H9 (cell line): ENCODE data around the gene F3. TPM values are rescaled to one million over a fixed set of nuclear protein-coding genes. Genes with fewer than 3 reads are reported as not detected.

ENCODE experiments used
- DNase-seq: peaks from one replicate; pipeline ENCODE4 v3.0.0-alpha.2; 2017
- H2AFZ ChIP-seq: one replicate; pipeline ENCODE4 v1.6.1; 2013; ENCODE audit warnings: mild to moderate bottlenecking, low read length, control low read depth, moderate library complexity
- H2AK5ac ChIP-seq: 2 replicates; pipeline ENCODE4 v1.6.1; 2013; ENCODE audit warnings: low read length, control low read depth, mixed read lengths; ENCODE audit not compliant: insufficient read length
- H2BK120ac ChIP-seq: one replicate; pipeline ENCODE4 v1.6.1; 2013; ENCODE audit warnings: low read depth, mild to moderate bottlenecking, low read length, control low read depth, inconsistent platforms; ENCODE audit not compliant: poor library complexity, severe bottlenecking
- H2BK12ac ChIP-seq: 2 replicates; pipeline ENCODE4 v1.6.1; 2013; ENCODE audit warnings: low read length, control low read depth, mixed read lengths, low read depth; ENCODE audit not compliant: insufficient read length
- H2BK15ac ChIP-seq: 2 replicates; pipeline ENCODE4 v1.6.1; 2013; ENCODE audit warnings: low read depth, low read length, control low read depth
- H2BK20ac ChIP-seq: one replicate; pipeline ENCODE4 v1.6.1; 2013; ENCODE audit warnings: low read depth, mild to moderate bottlenecking, low read length, control low read depth, inconsistent platforms; ENCODE audit not compliant: poor library complexity, severe bottlenecking
- H2BK5ac ChIP-seq: 2 replicates; pipeline ENCODE4 v1.6.1; 2013; ENCODE audit warnings: low read length, control low read depth, mixed read lengths; ENCODE audit not compliant: insufficient read length
- H3K14ac ChIP-seq: 2 replicates; pipeline ENCODE4 v1.6.1; 2013; ENCODE audit warnings: low read length, control low read depth; ENCODE audit not compliant: insufficient read depth
- H3K18ac ChIP-seq: 2 replicates; pipeline ENCODE4 v1.6.1; 2013; ENCODE audit warnings: low read depth, mild to moderate bottlenecking, mixed read lengths, low read length, control low read depth; ENCODE audit not compliant: insufficient read length
- H3K23ac ChIP-seq: 2 replicates; pipeline ENCODE4 v1.6.1; 2013; ENCODE audit warnings: low read length, control low read depth, mixed read lengths, low read depth; ENCODE audit not compliant: insufficient read length
- H3K23me2 ChIP-seq: 2 replicates; pipeline ENCODE4 v1.6.1; 2013; ENCODE audit warnings: low read depth, mild to moderate bottlenecking, mixed read lengths, low read length, control low read depth; ENCODE audit not compliant: insufficient read length, poor library complexity, severe bottlenecking
- H3K27ac ChIP-seq: 2 replicates; pipeline ENCODE4 v1.5.1; 2013; ENCODE audit warnings: low read length, control low read depth, mixed read lengths, low read depth; ENCODE audit not compliant: insufficient read length
- H3K27me3 ChIP-seq: 2 replicates; pipeline ENCODE4 v1.6.1; 2013; ENCODE audit warnings: low read length, control low read depth, inconsistent platforms; ENCODE audit not compliant: insufficient read depth
- H3K4ac ChIP-seq: 2 replicates; pipeline ENCODE4 v1.6.1; 2013; ENCODE audit warnings: low read depth, mild to moderate bottlenecking, control low read depth, inconsistent platforms, low read length, moderate library complexity
- H3K4me1 ChIP-seq: 2 replicates; pipeline ENCODE4 v1.6.1; 2013; ENCODE audit warnings: low read length, control low read depth, inconsistent platforms; ENCODE audit not compliant: insufficient read depth
- H3K4me2 ChIP-seq: 2 replicates; pipeline ENCODE4 v1.6.1; 2013; ENCODE audit warnings: low read length, control low read depth, mixed read lengths; ENCODE audit not compliant: insufficient read length, insufficient read depth
- H3K56ac ChIP-seq: 2 replicates; pipeline ENCODE4 v1.6.1; 2013; ENCODE audit warnings: low read depth, mild to moderate bottlenecking, mixed read lengths, low read length, control low read depth; ENCODE audit not compliant: insufficient read length
- H3K79me1 ChIP-seq: 2 replicates; pipeline ENCODE4 v1.6.1; 2013; ENCODE audit warnings: low read depth, mild to moderate bottlenecking, moderate library complexity, low read length, control low read depth, inconsistent platforms; ENCODE audit not compliant: insufficient read depth, poor library complexity, severe bottlenecking
- H3K79me2 ChIP-seq: 2 replicates; pipeline ENCODE4 v1.6.1; 2013; ENCODE audit warnings: low read length, control low read depth, inconsistent platforms; ENCODE audit not compliant: insufficient read depth
- H3K9ac ChIP-seq: 2 replicates; pipeline ENCODE4 v1.6.1; 2013; ENCODE audit warnings: low read length, control low read depth, mixed read lengths; ENCODE audit not compliant: insufficient read length; ENCODE audit errors: extremely low read depth
- H3K9me3 ChIP-seq: one replicate; pipeline ENCODE4 v1.6.1; 2013; ENCODE audit warnings: low read depth, low read length, inconsistent platforms; ENCODE audit not compliant: control insufficient read depth
- H3T11ph ChIP-seq: one replicate; pipeline ENCODE4 v1.6.1; 2013; ENCODE audit warnings: mild to moderate bottlenecking, low read length, control low read depth, inconsistent platforms
- H4K20me1 ChIP-seq: one replicate; pipeline ENCODE4 v1.6.1; 2013; ENCODE audit not compliant: control insufficient read depth, insufficient read length, insufficient read depth
- H4K5ac ChIP-seq: 2 replicates; pipeline ENCODE4 v1.6.1; 2013; ENCODE audit warnings: low read depth, mild to moderate bottlenecking, mixed read lengths, low read length, control low read depth; ENCODE audit not compliant: insufficient read length
- H4K8ac ChIP-seq: replicated peaks from 2 replicates; pipeline ENCODE4 v1.6.1; 2013; ENCODE audit warnings: low read length, control low read depth, mixed read lengths, low read depth; ENCODE audit not compliant: insufficient read length
- H4K91ac ChIP-seq: 2 replicates; pipeline ENCODE4 v1.6.1; 2013; ENCODE audit warnings: low read depth, mild to moderate bottlenecking, moderate library complexity, mixed read lengths, low read length, control low read depth; ENCODE audit not compliant: insufficient read length
- H3K27ac Mint-ChIP-seq, 3 experiments: 2 replicates in 2 of 3; 3 replicates in 1 of 3; pipeline ENCODE4 v1.8.0; 2020 to 2021; ENCODE audit warnings: mixed read lengths in 3 of 3, mild to moderate bottlenecking in 1 of 3, moderate library complexity in 1 of 3
- H3K27me3 Mint-ChIP-seq: 2 replicates; pipeline ENCODE4 v1.8.0; 2021; ENCODE audit warnings: low read depth, mild to moderate bottlenecking, moderate library complexity, mixed read lengths
- H3K36me3 Mint-ChIP-seq, 3 experiments: 2 replicates in 2 of 3; 3 replicates in 1 of 3; pipeline ENCODE4 v1.8.0; 2020 to 2021; ENCODE audit warnings: low read depth in 3 of 3, mixed read lengths in 3 of 3; ENCODE audit not compliant: insufficient read depth in 1 of 3
- H3K4me1 Mint-ChIP-seq, 2 experiments: 2 replicates each; pipeline ENCODE4 v1.8.0; 2020; ENCODE audit warnings: mixed read lengths in 2 of 2
- H3K4me3 Mint-ChIP-seq, 2 experiments: 2 replicates in 1 of 2; 3 replicates in 1 of 2; pipeline ENCODE4 v1.8.0; 2020 to 2021; ENCODE audit warnings: mild to moderate bottlenecking in 2 of 2, mixed read lengths in 2 of 2, moderate library complexity in 1 of 2
- H3K9me3 Mint-ChIP-seq, 2 experiments: 2 replicates in 1 of 2; 3 replicates in 1 of 2; pipeline ENCODE4 v1.8.0; 2020; ENCODE audit warnings: mild to moderate bottlenecking in 2 of 2, mixed read lengths in 2 of 2, moderate library complexity in 1 of 2
- WGBS: extraction: QIAGEN DNeasy Blood & Tissue Kit; methylation state at CpG from one replicate; pipeline ENCODE4 v1.1.7; 2013; ENCODE audit warnings: missing lambda C conversion rate, low lambda C conversion rate, mixed read lengths; ENCODE audit not compliant: insufficient read length; ENCODE audit errors: extremely low coverage; 5-methylcytosine and 5-hydroxymethylcytosine counted together
- total RNA-seq: library from RNA; stranded (reverse); gene quantifications from 2 replicates; pipeline ENCODE4 v1.2.1, GENCODE V29; 2021
- TF ChIP-seq, protein P1 (sequence below): fragments of 200-600 bp; sonication (generic); conservative IDR thresholded peaks from 3 replicates; pipeline ENCODE4 v1.8.0; 2021; ENCODE audit warnings: antibody characterized with exemption, mild to moderate bottlenecking

F3 gene
- total RNA-seq, 1 experiment from 2014 or later = 21.7 TPM

DNA sequence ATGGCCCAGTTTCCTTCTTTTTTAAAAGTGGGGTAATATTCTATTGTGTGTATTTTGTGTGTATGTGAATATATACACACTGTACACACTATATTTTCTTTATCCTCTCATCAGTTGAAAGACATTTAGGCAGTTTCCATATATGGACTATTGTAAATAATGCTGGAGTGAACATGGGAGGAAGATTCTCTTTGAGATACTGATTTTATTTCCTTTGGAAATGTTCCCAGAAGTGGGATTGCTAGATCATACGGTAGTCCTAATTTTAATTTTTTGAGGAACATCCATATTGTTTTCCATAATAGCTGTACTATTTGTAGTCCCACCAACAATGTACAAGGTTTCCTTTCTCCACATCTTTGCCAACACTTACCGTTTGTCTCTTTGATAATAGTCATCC lies 51.0 kb downstream of the F3 start:
- H3K79me2 ChIP-seq = no peaks in the 10 kb centered on the region
- H3K4me3 Mint-ChIP-seq = no peak overlapping the region
- H3K9ac ChIP-seq = no peak overlapping the region
- no CpG with 5 or more reads among the region's 2 CpGs for WGBS
- no peak overlapping the region for H3K18ac ChIP-seq
- H3K23ac ChIP-seq = no peak overlapping the region
- no peak overlapping the region for H2AFZ ChIP-seq
- no peak overlapping the region for H3K56ac ChIP-seq
- H3K9me3 Mint-ChIP-seq = no peaks in the 10 kb centered on the region
- H3K4me1 Mint-ChIP-seq = peaks cover 2 to 7% of the 10 kb centered on the region in 2 experiments; a peak in 3 of 4 replicates
- no peaks in the 10 kb centered on the region for H3K4me1 ChIP-seq
- H4K20me1 ChIP-seq = no peaks in the 10 kb centered on the region
- no peak overlapping the region for H2BK5ac ChIP-seq
- H3T11ph ChIP-seq = no peak overlapping the region
- no peak overlapping the region for H2AK5ac ChIP-seq
- H3K27me3 ChIP-seq = no peaks in the 10 kb centered on the region
- no peak overlapping the region for H3K27ac Mint-ChIP-seq
- no peaks in the 10 kb centered on the region for H3K27me3 Mint-ChIP-seq
- no peak overlapping the region for H4K5ac ChIP-seq
- H2BK12ac ChIP-seq = no peak overlapping the region
- H2BK20ac ChIP-seq = no peak overlapping the region
- H3K9me3 ChIP-seq = no peaks in the 10 kb centered on the region
- H4K91ac ChIP-seq = no peak overlapping the region
- peaks cover 7 to 16% (median 12%) of the 10 kb centered on the region in 3 experiments; a peak in 6 of 7 replicates for H3K36me3 Mint-ChIP-seq
- H3K27ac ChIP-seq = no peak overlapping the region
- no peak overlapping the region for H2BK15ac ChIP-seq
- H2BK120ac ChIP-seq = no peak overlapping the region
- no peak overlapping the region for H4K8ac ChIP-seq
- no peaks in the 10 kb centered on the region for H3K23me2 ChIP-seq
- H3K4ac ChIP-seq = no peak overlapping the region
- DNase-seq = no peak
- TF ChIP-seq, protein P1, sequence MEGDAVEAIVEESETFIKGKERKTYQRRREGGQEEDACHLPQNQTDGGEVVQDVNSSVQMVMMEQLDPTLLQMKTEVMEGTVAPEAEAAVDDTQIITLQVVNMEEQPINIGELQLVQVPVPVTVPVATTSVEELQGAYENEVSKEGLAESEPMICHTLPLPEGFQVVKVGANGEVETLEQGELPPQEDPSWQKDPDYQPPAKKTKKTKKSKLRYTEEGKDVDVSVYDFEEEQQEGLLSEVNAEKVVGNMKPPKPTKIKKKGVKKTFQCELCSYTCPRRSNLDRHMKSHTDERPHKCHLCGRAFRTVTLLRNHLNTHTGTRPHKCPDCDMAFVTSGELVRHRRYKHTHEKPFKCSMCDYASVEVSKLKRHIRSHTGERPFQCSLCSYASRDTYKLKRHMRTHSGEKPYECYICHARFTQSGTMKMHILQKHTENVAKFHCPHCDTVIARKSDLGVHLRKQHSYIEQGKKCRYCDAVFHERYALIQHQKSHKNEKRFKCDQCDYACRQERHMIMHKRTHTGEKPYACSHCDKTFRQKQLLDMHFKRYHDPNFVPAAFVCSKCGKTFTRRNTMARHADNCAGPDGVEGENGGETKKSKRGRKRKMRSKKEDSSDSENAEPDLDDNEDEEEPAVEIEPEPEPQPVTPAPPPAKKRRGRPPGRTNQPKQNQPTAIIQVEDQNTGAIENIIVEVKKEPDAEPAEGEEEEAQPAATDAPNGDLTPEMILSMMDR = no peak
- H3K4me2 ChIP-seq = no peak overlapping the region
- H3K14ac ChIP-seq = no peak overlapping the region
- no peaks in the 10 kb centered on the region for H3K79me1 ChIP-seq
